ENCODE measurements around the gene GABBR2. TPM values are rescaled to one million over a fixed set of nuclear protein-coding genes. Genes with fewer than 3 reads are reported as not detected.

Gene GABBR2
- polyA plus RNA-seq, 1 donor (not counting 4 experiments of a cell fraction or from before 2014, with no cell fraction given) = 0.01 TPM

GRCh38 chr9:98304381-98304780 lies 404.4 kb downstream of the GABBR2 start:
- no peaks in the 10 kb centered on the region for H3K79me2 ChIP-seq (ENCODE audit: control insufficient read depth, insufficient read depth, low read length)
- H3K9me3 ChIP-seq (ENCODE audit: control insufficient read depth, low read depth, low read length) = no peaks in the 10 kb centered on the region
- no peak for TF ChIP-seq EZH2 (IDR thresholded peaks at IDR 0.05; ENCODE audit: low read length)
- no peak for TF ChIP-seq CTCF (optimal IDR thresholded peaks at IDR 0.05 in 1 of 3, IDR thresholded peaks at IDR 0.05 in 1 of 3, conservative IDR thresholded peaks at IDR 0.05 in 1 of 3; ENCODE audit: extremely low read depth in 1 of 3, insufficient read depth in 2 of 3, low read length in 3 of 3)
- H4K20me1 ChIP-seq (ENCODE audit: control insufficient read depth, extremely low read depth, insufficient read depth, low read length) = no peaks in the 10 kb centered on the region
- H3K36me3 ChIP-seq (ENCODE audit: control insufficient read depth in 2 of 2, extremely low read depth in 1 of 2, insufficient read depth in 2 of 2, low read length in 2 of 2) = no peaks in the 10 kb centered on the region
- no peak overlapping the region for H3K4me3 ChIP-seq (ENCODE audit: control insufficient read depth in 2 of 3, extremely low read depth in 1 of 3, insufficient read depth in 2 of 3, low read depth in 1 of 3, low read length in 3 of 3)
- FAIRE-seq (no peak), DNase-seq (ENCODE audit: low read depth, low spot score) (no peak)
- H3K9me1 ChIP-seq (ENCODE audit: control insufficient read depth, extremely low read depth, insufficient read depth, low read length) = no peaks in the 10 kb centered on the region
- H3K4me1 ChIP-seq (ENCODE audit: control insufficient read depth, extremely low read depth, insufficient read depth, low read length) = peaks cover 10% of the 10 kb centered on the region
- H3K27ac ChIP-seq (ENCODE audit: control insufficient read depth, insufficient read depth, low read length) = no peak overlapping the region
- no peak overlapping the region for H2AFZ ChIP-seq (ENCODE audit: control insufficient read depth, low read length)
- dilution Hi-C loops (cut with MboI; ENCODE audit: extremely low pct_ligation_motif_present, low sequenced_read_pairs) = no loop called here
- H3K9ac ChIP-seq (ENCODE audit: control insufficient read depth, extremely low read depth, insufficient read depth, low read length) = no peak overlapping the region
- no peak overlapping the region for H3K4me2 ChIP-seq (ENCODE audit: control insufficient read depth, extremely low read depth, insufficient read depth, low read depth, low read length)
- H3K27me3 ChIP-seq (ENCODE audit: control insufficient read depth, extremely low read depth, insufficient read depth, low read length) = no peaks in the 10 kb centered on the region

GRCh38 chr9:98303633-98304125 lies 405.1 kb downstream of the GABBR2 start:
- Histone ChIP-seq H3K9ac (ENCODE audit: control insufficient read depth, extremely low read depth, insufficient read depth, low read length) (no peak overlapping the region), H2AFZ (ENCODE audit: control insufficient read depth, low read length) (no peak overlapping the region), H3K36me3 (ENCODE audit: control insufficient read depth in 2 of 2, extremely low read depth in 1 of 2, insufficient read depth in 2 of 2, low read length in 2 of 2) (no peaks in the 10 kb centered on the region), H3K27ac (ENCODE audit: control insufficient read depth, insufficient read depth, low read length) (no peak overlapping the region), H3K4me3 (ENCODE audit: control insufficient read depth in 2 of 3, extremely low read depth in 1 of 3, insufficient read depth in 2 of 3, low read depth in 1 of 3, low read length in 3 of 3) (no peak overlapping the region), H3K79me2 (ENCODE audit: control insufficient read depth, insufficient read depth, low read length) (no peaks in the 10 kb centered on the region), H3K9me3 (ENCODE audit: control insufficient read depth, low read depth, low read length) (no peaks in the 10 kb centered on the region), H3K9me1 (ENCODE audit: control insufficient read depth, extremely low read depth, insufficient read depth, low read length) (no peaks in the 10 kb centered on the region), H3K4me1 (ENCODE audit: control insufficient read depth, extremely low read depth, insufficient read depth, low read length) (peaks cover 10% of the 10 kb centered on the region), H3K27me3 (ENCODE audit: control insufficient read depth, extremely low read depth, insufficient read depth, low read length) (no peaks in the 10 kb centered on the region), H4K20me1 (ENCODE audit: control insufficient read depth, extremely low read depth, insufficient read depth, low read length) (no peaks in the 10 kb centered on the region), H3K4me2 (ENCODE audit: control insufficient read depth, extremely low read depth, insufficient read depth, low read depth, low read length) (no peak overlapping the region)
- dilution Hi-C loops (cut with MboI; ENCODE audit: extremely low pct_ligation_motif_present, low sequenced_read_pairs) = no loop called here
- DNase-seq (ENCODE audit: low read depth, low spot score) = no peak
- FAIRE-seq = no peak
- no peak for TF ChIP-seq EZH2 (IDR thresholded peaks at IDR 0.05; ENCODE audit: low read length)
- no peak for TF ChIP-seq CTCF (optimal IDR thresholded peaks at IDR 0.05 in 1 of 3, IDR thresholded peaks at IDR 0.05 in 1 of 3, conservative IDR thresholded peaks at IDR 0.05 in 1 of 3; ENCODE audit: extremely low read depth in 1 of 3, insufficient read depth in 2 of 3, low read length in 3 of 3)
